NCI-H2029 (cell line): ENCODE measurements around the gene BOD1.

Experiments used
- DNase-seq: peaks from one replicate; lab custom pipeline; 2025; lab: John Stamatoyannopoulos, UW

The BOD1 gene

GRCh38 chr5:173616577-173617118 is at the start of gene BOD1:
Gene BOD1, minus strand, starts transcription at chr5:173616650. Its CDS starts 214 bp downstream, at chr5:173616436.
- DNase-seq: peak; percentile 97

GRCh38 chr5:173665326-173665725 is 48.9 kb upstream of the BOD1 start:
- DNase-seq: no peak

- DNase-seq: no peak
These were observed 47.7 kb upstream of the BOD1 start for GRCh38 chr5:173664154-173664526.

GRCh38 chr5:173663352-173664153 is 47.1 kb upstream of the BOD1 start:
- no peak for DNase-seq

GRCh38 chr5:173662581-173663351 is 46.3 kb upstream of the BOD1 start:
- DNase-seq: no peak

- no peak for DNase-seq
These were observed 44.2 kb upstream of the BOD1 start for GRCh38 chr5:173660481-173661280.

- DNase-seq: no peak
These were observed 43.0 kb upstream of the BOD1 start for GRCh38 chr5:173659423-173659822.

GRCh38 chr5:173657741-173658356 is 41.4 kb upstream of the BOD1 start:
- no peak for DNase-seq

GRCh38 chr5:173655196-173655797 is 38.8 kb upstream of the BOD1 start:
- DNase-seq: no peak

- no peak for DNase-seq
These were observed 37.5 kb upstream of the BOD1 start for GRCh38 chr5:173653822-173654523.

GRCh38 chr5:173648308-173648866 is 31.9 kb upstream of the BOD1 start:
- DNase-seq: no peak

GRCh38 chr5:173646692-173647091 is 30.2 kb upstream of the BOD1 start:
- no peak for DNase-seq

GRCh38 chr5:173645890-173646574 is 29.6 kb upstream of the BOD1 start:
- DNase-seq: no peak

- DNase-seq: no peak
These were observed 29.0 kb upstream of the BOD1 start for GRCh38 chr5:173645437-173645807.

GRCh38 chr5:173644673-173645436 is 28.4 kb upstream of the BOD1 start:
- DNase-seq: no peak

GRCh38 chr5:173643964-173644363 is 27.5 kb upstream of the BOD1 start:
- DNase-seq: peak; percentile 44

GRCh38 chr5:173642895-173643481 is 26.5 kb upstream of the BOD1 start:
- no peak for DNase-seq

- no peak for DNase-seq
These were observed 25.9 kb upstream of the BOD1 start for GRCh38 chr5:173642191-173642816.
